ENCODE data around the gene PRMT7. TPM values are rescaled to one million over a fixed set of nuclear protein-coding genes. Genes with fewer than 3 reads are reported as not detected.

PRMT7 gene
- total and polyA plus RNA-seq, 8 donors, result 11.6 to 47.9 (median 17.9) TPM

GRCh38 chr16:68389006-68389405, 78.2 kb downstream of the PRMT7 start:
- no peaks in the 10 kb centered on the region for H3K36me3 ChIP-seq
- H3K27me3 ChIP-seq, result no peaks in the 10 kb centered on the region
- no peaks in the 10 kb centered on the region for H3K9me3 ChIP-seq
- no peak overlapping the region for H3K27ac ChIP-seq
- 66 to 74% methylated on average over 8 of the region's 8 CpGs for WGBS, 2 donors
- TF ChIP-seq, protein P1, sequence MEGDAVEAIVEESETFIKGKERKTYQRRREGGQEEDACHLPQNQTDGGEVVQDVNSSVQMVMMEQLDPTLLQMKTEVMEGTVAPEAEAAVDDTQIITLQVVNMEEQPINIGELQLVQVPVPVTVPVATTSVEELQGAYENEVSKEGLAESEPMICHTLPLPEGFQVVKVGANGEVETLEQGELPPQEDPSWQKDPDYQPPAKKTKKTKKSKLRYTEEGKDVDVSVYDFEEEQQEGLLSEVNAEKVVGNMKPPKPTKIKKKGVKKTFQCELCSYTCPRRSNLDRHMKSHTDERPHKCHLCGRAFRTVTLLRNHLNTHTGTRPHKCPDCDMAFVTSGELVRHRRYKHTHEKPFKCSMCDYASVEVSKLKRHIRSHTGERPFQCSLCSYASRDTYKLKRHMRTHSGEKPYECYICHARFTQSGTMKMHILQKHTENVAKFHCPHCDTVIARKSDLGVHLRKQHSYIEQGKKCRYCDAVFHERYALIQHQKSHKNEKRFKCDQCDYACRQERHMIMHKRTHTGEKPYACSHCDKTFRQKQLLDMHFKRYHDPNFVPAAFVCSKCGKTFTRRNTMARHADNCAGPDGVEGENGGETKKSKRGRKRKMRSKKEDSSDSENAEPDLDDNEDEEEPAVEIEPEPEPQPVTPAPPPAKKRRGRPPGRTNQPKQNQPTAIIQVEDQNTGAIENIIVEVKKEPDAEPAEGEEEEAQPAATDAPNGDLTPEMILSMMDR (IDR thresholded peaks at IDR 0.05), result no peak
- intact Hi-C loops (cut with DNase I), result no loop called here
- FAIRE-seq, result no peak
- no peak for DNase-seq
- no peaks in the 10 kb centered on the region for H3K4me1 ChIP-seq
- ATAC-seq, result no peak
- no peak overlapping the region for H3K4me3 ChIP-seq

GRCh38 chr16:68389750-68390371, 79.0 kb downstream of the PRMT7 start:
- no peak overlapping the region for H3K4me3 ChIP-seq
- H3K27me3 ChIP-seq, result no peaks in the 10 kb centered on the region
- no peak for FAIRE-seq
- no peak overlapping the region for H3K27ac ChIP-seq
- intact Hi-C loops (cut with DNase I), result loop anchor here in 1 of 3 donors (10.0 kb wide), 1 partner anchor 115 kb away; no protein-coding TSS in a partner anchor
- DNase-seq, result no peak
- H3K9me3 ChIP-seq, result no peaks in the 10 kb centered on the region
- no peaks in the 10 kb centered on the region for H3K36me3 ChIP-seq
- H3K4me1 ChIP-seq, result no peaks in the 10 kb centered on the region
- no peak for ATAC-seq
- TF ChIP-seq, protein P1 (IDR thresholded peaks at IDR 0.05), result no peak
- 77 to 81% methylated on average over 6 of the region's 6 CpGs for WGBS, 2 donors

DNA sequence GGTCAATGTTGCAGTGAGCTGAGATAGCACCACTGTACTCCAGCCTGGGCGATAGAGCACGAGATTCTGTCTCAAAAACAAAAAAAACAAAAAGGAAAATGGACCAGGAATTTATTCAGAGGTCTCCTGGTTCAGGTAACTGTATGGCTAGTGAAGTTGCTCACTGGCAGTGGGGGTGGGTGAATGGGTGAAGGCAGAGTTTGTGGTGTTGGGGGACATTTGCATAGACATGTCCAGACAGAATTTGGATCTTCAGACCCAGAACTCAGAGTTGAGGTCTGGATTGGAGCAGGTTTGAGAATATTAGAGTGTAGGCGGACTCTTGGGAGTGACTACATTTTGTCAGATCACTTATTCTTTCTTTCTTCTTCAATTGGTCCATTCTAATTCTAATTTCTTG, 82.5 kb downstream of the PRMT7 start:
- no peaks in the 10 kb centered on the region for H3K9me3 ChIP-seq
- no peaks in the 10 kb centered on the region for H3K27me3 ChIP-seq
- no peak overlapping the region for H3K4me3 ChIP-seq
- DNase-seq (no peak), FAIRE-seq (no peak), ATAC-seq (no peak)
- H3K4me1 ChIP-seq, result no peaks in the 10 kb centered on the region
- no peak overlapping the region for H3K27ac ChIP-seq
- TF ChIP-seq, protein P1 (IDR thresholded peaks at IDR 0.05), result no peak
- intact Hi-C loops (cut with DNase I), result loop anchor here in 1 of 3 donors (10.0 kb wide), 1 partner anchor 111 kb away; no protein-coding TSS in a partner anchor
- 76 to 82% methylated on average over 3 of the region's 3 CpGs for WGBS, 2 donors
- H3K36me3 ChIP-seq, result no peaks in the 10 kb centered on the region

- DNase-seq, result no peak
- intact Hi-C loops (cut with DNase I), result loop anchor here (5.0 to 10.0 kb wide), 2 partner anchors 110 to 112 kb away; no protein-coding TSS in a partner anchor
These were observed 84.5 kb downstream of the PRMT7 start for GRCh38 chr16:68395167-68395786.

More at GRCh38 chr16:68395167-68395786, 84.5 kb downstream of the PRMT7 start:
- Histone ChIP-seq H3K27ac (no peak overlapping the region), H3K27me3 (no peaks in the 10 kb centered on the region), H3K4me3 (no peak overlapping the region), H3K4me1 (no peaks in the 10 kb centered on the region), H3K36me3 (no peaks in the 10 kb centered on the region), H3K9me3 (no peaks in the 10 kb centered on the region)
- TF ChIP-seq, protein P1 (IDR thresholded peaks at IDR 0.05), result no peak
- FAIRE-seq (no peak), ATAC-seq (no peak)
- WGBS, 2 donors, result 71 to 72% methylated on average over 8 of the region's 8 CpGs

Measured in pancreas (tissue), 10 donors.